HG03060 (cell line): ENCODE measurements around the gene PRR11.
"Not testable (repeated sequence)": the region's sequence is repeated elsewhere in the genome, so short reads cannot be mapped to it uniquely, and the experiment has no call there.

Experiments used
- ATAC-seq: cut with Tn5 transposase; IDR thresholded peaks from one replicate; pipeline ENCODE4 v1.9.1; 2021; ENCODE audit warnings: low read depth, moderate number of reproducible peaks; ENCODE audit not compliant: unreplicated experiment

Gene PRR11

DNA sequence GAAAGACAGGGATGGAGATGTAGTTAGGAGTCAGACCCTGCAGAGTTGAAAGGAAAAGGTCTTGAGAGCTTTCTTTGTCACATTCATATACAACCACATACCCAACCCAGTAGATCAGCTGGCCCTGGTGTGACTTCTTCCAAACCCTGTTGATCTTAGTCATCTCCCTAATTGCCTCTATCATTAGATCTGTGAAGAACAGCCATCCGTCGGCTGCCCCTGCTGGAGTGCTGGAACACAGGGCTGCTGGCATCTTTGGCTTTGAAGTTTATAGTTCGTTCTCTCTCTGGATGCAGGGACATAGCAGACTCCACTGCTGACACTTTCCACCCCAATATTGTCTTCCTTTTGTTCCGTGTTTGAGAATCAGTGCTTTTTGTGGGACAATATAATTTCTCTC, 43.9 kb downstream of the PRR11 start:
- ATAC-seq: no peak

DNA sequence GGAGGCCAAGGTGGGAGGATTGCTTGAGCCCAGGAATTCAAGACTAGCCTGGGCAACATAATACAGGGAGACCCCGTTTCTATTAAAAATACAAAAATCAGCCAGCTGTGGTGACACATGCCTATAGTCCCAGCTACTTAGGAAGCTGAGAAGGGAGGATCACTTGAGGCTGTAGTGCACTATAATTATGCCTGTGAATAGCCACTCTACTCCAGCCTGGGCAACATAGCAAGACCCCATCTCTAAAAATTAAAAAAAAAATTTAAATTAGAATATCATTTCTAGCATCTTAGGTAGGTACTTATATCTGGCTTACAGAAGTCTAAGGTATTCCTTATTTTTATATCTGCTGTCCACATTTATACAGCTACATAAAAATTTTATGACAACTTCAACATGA, 46.8 kb downstream of the PRR11 start:
- ATAC-seq: no peak

DNA sequence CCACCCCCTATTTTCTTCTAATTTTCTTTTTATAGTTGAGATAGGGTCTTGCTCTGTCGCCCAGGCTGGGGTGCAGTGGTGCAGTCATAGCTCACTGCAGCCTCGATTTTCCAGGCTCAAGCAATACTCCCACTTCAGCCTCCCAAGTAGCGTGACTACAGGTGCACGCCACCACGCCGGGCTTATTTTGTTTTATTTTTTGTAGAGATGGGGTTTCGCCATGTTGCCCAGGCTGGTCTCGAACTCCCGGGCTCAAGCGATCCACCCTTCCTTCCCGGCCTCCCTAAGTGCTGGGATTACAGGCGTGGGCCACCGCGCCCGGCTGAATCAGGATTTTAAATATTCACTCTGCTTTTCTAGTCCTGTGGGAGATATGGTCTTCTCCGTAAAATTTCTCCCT, 63.8 kb downstream of the PRR11 start:
- ATAC-seq: no peak

DNA sequence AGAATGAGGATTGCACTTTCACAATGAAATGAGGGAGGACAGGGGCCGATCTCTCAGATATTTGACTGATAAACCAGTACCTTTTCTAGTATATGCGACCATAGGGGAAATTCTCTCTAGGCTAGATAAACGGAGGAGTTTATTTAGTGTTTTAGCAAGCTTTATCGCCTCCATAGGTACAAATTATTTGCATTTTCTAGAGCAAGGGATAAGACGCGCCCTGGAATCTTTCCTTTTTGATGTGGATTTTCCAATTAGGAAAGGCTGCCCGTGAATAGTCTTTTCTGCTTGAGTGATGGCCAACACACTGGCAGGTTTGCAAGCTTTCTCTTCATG, 64.4 kb downstream of the PRR11 start:
- no peak for ATAC-seq

DNA sequence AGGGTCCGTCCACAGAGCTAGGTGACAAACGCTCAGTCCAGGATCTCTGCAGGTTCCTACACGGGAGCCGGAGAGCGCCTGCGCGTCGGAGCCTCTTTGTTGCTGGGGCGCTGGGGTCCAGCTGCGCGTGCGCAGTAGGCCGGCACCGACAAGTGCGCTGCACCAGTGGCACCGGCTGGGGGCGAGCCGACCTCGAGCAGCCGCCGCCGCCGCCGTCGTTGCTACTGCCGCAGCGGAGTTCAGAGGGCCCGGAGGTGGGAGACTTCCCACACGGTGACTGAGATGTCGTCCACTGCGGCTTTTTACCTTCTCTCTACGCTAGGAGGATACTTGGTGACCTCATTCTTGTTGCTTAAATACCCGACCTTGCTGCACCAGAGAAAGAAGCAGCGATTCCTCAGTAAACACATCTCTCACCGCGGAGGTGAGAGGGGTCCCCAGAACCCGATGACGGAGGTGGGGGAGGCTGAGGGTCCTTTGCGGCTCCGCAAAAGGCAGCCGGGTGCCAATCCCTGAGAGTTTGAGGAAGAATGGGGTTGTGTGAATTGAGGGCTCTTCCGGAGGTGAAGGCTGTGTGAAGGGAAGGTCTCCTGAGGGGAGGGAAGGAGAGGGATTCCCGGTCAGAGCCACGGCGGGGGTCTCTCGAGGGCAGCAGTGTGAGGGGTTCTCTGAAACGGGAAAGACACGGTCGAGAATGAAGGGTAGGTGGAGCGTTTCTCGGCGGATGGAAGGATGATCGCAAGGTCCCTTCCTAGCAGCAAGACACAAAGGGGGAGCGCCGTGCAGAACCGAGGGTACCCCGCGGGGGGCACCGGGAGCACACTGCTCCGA, 65.0 kb downstream of the PRR11 start, which contains the start of gene GDPD1:
GDPD1 (plus strand) TSS at position 184 of the 831 bp plus-strand sequence; CDS start at position 283, 99 bp downstream.
- peak; percentile 74 for ATAC-seq

DNA sequence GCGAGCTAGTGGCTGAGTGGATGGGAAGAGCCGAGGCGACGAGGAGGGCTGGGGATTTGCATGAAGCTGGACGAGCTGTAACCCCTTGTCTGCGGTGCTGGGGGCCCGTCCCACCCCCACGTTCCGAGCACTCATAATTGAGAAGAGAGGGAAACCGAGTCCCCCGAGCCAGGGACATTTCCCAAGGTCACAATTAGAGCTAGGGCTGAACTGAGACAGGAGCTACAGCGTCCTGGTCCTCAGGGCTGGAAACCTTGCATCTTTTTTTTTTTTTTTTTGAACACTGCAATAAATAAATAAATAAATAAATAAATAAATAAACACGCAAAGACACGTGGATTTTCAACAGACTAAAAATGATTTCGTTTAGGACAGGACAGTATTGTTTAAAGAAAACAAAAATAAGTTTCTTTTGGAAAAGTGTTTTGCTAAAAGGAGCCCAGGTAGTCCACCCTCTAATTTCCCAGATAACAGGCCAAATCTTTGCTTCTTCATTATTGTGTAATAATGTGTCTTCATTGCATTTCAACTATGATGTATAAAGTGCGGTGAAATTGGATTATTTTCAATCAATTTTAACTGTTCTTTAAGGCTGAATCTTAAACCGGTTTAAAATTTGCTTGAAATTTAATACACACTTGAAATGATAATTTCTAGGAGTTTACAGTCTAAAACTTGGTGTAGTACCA, 65.8 kb downstream of the PRR11 start:
- no peak for ATAC-seq

DNA sequence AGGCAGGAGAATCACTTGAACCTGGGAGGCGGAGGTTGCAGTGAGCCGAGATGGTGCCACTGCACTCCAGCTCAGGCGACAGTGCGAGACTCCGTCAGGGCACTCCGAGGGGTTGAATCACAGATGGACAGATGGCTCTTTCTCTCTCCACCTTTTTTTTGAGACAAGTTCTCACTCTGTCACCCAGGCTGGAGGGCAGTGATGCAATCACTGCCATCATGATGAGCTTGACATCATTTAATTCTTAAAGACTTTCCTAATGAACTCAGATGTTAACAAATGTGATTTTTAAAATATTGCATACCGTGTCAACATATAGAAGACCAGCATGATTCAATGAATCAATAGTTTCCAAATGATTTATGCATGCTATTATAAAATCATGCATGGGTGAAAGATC, 68.3 kb downstream of the PRR11 start:
- no peak for ATAC-seq

DNA sequence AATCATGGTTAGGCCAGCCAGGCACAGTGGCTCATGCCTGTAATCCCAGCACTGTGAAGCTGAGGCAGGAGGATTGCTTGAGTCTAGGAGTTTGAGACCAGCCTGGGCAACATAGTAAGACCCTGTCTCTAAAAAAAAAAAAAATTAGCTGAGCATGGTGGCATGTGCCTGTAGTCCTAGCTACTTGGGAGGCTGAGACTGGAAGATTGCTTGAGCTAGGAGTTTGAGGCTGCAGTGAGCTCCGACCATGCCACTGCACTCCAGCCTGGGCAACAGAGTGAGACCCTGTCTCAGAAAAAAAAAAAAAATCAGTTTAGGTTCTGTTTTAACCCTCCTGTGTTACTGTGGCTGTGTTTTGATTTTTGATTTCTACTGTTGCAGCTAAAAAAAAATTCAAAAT, 73.0 kb downstream of the PRR11 start:
- ATAC-seq: not testable (repeated sequence)

DNA sequence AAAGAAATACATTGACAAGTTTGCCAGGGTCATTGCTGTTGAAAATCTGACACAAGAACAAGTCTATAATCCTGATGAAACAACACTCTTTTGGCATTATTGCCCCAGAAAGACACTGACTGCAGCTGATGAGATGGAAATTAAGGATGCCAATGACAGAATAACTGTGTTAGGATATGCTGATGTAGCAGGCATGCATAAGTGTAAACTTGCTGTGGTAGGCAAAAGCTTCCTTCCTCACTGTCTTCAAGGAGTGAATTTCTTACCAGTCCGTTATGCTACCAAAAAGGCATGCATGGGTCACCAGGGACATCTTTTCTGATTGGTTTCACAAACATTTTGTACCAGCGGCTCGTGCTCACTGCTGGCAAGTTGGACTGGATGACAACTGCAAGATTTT, 75.2 kb downstream of the PRR11 start:
- no peak for ATAC-seq

DNA sequence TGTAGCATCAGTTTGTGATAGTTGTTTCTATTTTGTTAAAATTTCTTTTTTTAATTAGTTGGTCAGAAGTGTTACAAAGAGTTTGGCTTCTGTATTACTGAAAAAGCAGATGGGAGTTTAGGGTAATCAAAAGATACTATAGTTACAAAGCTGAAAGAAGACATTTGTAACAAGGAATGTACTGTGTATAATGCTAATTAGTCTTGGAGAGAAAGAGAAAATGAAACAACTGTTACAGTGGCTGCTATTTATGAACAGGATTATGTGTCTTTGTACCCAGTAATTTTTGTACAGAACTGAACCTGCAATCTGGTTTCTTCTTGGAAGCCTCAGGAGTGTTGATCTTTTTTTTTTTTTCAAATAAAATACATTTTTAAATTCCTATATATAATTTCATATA, 79.1 kb downstream of the PRR11 start:
- no peak for ATAC-seq

DNA sequence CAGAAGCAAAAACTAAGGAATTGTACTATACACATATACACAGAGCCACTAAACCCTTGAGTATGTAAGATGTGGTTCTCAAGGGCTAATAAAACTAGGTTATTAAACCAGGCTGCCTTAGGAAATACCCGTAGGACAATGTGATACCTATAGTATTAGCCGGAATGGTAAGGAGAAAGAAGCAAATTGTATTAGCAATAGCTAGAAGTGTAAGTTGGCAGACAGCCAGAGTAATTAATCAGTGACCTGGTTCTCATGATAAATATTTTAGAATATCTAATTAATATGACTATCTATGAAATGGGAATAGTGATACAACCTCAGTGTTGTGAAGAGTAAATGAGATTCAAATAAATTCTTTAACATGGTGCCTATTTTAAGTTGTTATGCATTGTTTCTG, 83.4 kb downstream of the PRR11 start:
- no peak for ATAC-seq

DNA sequence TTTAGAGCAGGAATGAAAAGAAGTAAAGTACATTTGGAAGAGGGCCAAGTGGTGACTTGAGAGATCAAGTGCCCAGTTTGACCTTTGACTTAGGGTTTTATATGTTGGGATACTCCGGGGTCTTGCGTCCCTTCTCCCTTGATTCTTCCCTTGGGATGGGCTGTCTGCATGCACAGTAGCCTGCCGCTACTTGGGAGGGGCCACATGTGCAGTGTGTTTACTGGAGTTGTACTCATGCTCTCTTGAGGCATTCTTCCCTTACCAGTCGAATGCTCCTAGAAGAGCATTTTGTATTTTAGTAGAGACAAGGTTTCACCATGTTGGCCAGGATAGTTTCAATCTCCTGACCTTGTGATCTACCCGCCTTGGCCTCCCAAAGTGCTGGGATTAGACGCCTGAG, 88.5 kb downstream of the PRR11 start:
- ATAC-seq: no peak
